Activated B cell treated with CpG ODN at 0.5 μM for 24 hours (primary cell): ENCODE measurements around the gene PDZD7. TPM values are rescaled to one million over a fixed set of nuclear protein-coding genes. Genes with fewer than 3 reads are reported as not detected.

Experiments used
- ATAC-seq: fragments of 200-7000 bp; cut with Tn5 transposase; one replicate; pipeline ENCODE4 v1.10.0; 2021; ENCODE audit warnings: low read depth, mild to moderate bottlenecking, moderate library complexity
- CTCF ChIA-PET: fragments of 350-600 bp; sonication (Branson Sonifier 250); formaldehyde crosslinking; loops from one replicate; lab custom pipeline; 2021; ENCODE audit warnings: antibody characterized with exemption; lab: Charles Lee
- POLR2A ChIA-PET: fragments of 350-600 bp; sonication (Branson Sonifier 250); formaldehyde crosslinking; loops from one replicate; lab custom pipeline; 2021; ENCODE audit warnings: antibody characterized with exemption; lab: Charles Lee
- DNase-seq: peaks from one replicate; pipeline ENCODE4 v3.0.0; 2022
- H3K27ac Mint-ChIP-seq: one replicate; pipeline ENCODE4 v1.8.0; 2020; ENCODE audit warnings: mixed read lengths
- H3K27me3 Mint-ChIP-seq: one replicate; pipeline ENCODE4 v1.8.0; 2021; ENCODE audit warnings: mixed read lengths
- H3K36me3 Mint-ChIP-seq: one replicate; pipeline ENCODE4 v1.8.0; 2021; ENCODE audit warnings: low read depth, mixed read lengths
- H3K4me1 Mint-ChIP-seq: one replicate; pipeline ENCODE4 v1.8.0; 2021; ENCODE audit warnings: mixed read lengths
- H3K4me3 Mint-ChIP-seq: one replicate; pipeline ENCODE4 v1.8.0; 2020; ENCODE audit warnings: mild to moderate bottlenecking, mixed read lengths
- H3K9me3 Mint-ChIP-seq: one replicate; pipeline ENCODE4 v1.8.0; 2020; ENCODE audit warnings: mixed read lengths
- intact Hi-C: fragments of 100-400 bp; cut with micrococcal nuclease; formaldehyde crosslinking; loops from one replicate; pipeline ENCODE4 v1.15.1; 2024
- total RNA-seq: library from RNA; stranded (reverse); gene quantifications from 2 replicates; pipeline ENCODE4 v1.2.3, GENCODE V29; 2022
- TF ChIP-seq, protein P1 (sequence below): fragments of 200-600 bp; IDR thresholded peaks from one replicate; pipeline ENCODE4 v1.8.0; 2022; ENCODE audit warnings: antibody characterized with exemption, mild to moderate bottlenecking

PDZD7 gene
- total RNA-seq, 1 donor from 2014 or later: 0.11 TPM

GRCh38 chr10:100986952-100987684 lies 43.8 kb downstream of the PDZD7 start, which contains the start of the genes MRPL43 and TWNK:
MRPL43 (minus strand) TSS chr10:100987497; CDS start chr10:100987443, 54 bp downstream.
TWNK (plus strand) TSS chr10:100987543; CDS start chr10:100988211, 668 bp downstream.
- DNase-seq (peak; percentile 81), ATAC-seq (peak; percentile 95)
- TF ChIP-seq, protein P1, sequence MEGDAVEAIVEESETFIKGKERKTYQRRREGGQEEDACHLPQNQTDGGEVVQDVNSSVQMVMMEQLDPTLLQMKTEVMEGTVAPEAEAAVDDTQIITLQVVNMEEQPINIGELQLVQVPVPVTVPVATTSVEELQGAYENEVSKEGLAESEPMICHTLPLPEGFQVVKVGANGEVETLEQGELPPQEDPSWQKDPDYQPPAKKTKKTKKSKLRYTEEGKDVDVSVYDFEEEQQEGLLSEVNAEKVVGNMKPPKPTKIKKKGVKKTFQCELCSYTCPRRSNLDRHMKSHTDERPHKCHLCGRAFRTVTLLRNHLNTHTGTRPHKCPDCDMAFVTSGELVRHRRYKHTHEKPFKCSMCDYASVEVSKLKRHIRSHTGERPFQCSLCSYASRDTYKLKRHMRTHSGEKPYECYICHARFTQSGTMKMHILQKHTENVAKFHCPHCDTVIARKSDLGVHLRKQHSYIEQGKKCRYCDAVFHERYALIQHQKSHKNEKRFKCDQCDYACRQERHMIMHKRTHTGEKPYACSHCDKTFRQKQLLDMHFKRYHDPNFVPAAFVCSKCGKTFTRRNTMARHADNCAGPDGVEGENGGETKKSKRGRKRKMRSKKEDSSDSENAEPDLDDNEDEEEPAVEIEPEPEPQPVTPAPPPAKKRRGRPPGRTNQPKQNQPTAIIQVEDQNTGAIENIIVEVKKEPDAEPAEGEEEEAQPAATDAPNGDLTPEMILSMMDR: no peak
- Mint-ChIP-seq H3K36me3 (peaks cover 50% of the 10 kb centered on the region), H3K27me3 (no peaks in the 10 kb centered on the region), H3K4me3 (peak within 1 kb of the TSS; percentile 92), H3K27ac (peak within 1 kb of the TSS; percentile 82), H3K4me1 (peaks cover 46% of the 10 kb centered on the region), H3K9me3 (no peaks in the 10 kb centered on the region)
- CTCF ChIA-PET: interaction anchor here (6.0 kb wide), 1 partner anchor 10 kb away, joined by 34 read pairs; no protein-coding TSS in a partner anchor
- POLR2A ChIA-PET: interaction anchor here (1.0 to 4.7 kb wide), 2 partner anchors 11 to 75 kb away, joined by 3 to 54 read pairs; partner anchors contain the start of genes LZTS2 and SLF2
- intact Hi-C loops: loop anchor here (1.0 to 2.0 kb wide), 2 partner anchors 10 to 18 kb away; partner anchors contain the start of gene SEMA4G

DNA sequence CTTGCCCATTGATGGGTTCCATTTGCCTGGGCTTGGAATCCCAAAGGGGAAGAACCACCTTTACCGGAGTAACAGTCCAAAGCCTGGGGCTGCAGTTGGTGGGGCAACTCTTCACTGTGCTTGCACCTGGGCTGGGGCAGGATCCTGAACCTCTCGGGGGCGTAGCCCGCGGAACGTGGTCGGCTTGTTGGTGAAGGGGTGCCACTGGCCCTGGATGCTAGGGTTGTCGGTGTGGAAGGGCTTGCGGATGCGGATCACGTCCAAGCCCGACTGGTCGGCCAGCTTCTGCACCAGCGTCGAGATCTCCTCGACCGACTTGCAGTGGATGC lies 44.3 kb downstream of the PDZD7 start:
- Mint-ChIP-seq H3K27ac (no peak overlapping the region), H3K4me3 (peak overlapping the region; percentile 92), H3K9me3 (no peaks in the 10 kb centered on the region), H3K36me3 (peaks cover 54% of the 10 kb centered on the region), H3K4me1 (peaks cover 46% of the 10 kb centered on the region), H3K27me3 (no peaks in the 10 kb centered on the region)
- intact Hi-C loops: loop anchor here (2.0 kb wide), 1 partner anchor 18 kb away; the partner anchor contains the start of gene SEMA4G
- POLR2A ChIA-PET: interaction anchor here (4.7 kb wide), 1 partner anchor 12 kb away, joined by 54 read pairs; the partner anchor contains the start of gene LZTS2
- TF ChIP-seq, protein P1: no peak
- DNase-seq: no peak
- CTCF ChIA-PET: interaction anchor here (6.0 kb wide), 1 partner anchor 11 kb away, joined by 34 read pairs; no protein-coding TSS in a partner anchor
- ATAC-seq: no peak

DNA sequence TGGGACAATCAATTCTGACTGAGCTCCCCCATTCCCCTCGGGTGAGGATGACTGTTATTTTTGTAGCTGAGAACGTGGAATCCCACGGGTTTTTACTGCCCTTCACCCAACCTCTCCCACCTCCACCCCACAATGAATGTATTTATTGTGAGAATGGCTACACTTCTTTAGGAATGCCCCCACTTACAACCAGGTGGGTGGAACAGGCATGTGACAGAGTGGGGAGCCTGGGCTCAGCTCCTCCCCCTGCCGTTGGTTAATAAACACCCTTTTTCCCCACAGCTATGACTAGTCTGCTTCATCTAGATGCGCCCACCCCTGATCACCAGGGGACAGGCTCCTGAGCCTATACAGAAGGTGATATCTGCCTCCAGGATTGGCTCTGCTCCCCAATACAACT lies 45.6 kb downstream of the PDZD7 start:
- H3K4me1 Mint-ChIP-seq: peaks cover 41% of the 10 kb centered on the region
- peaks cover 53% of the 10 kb centered on the region for H3K36me3 Mint-ChIP-seq
- intact Hi-C loops: no loop called here
- peak overlapping the region; percentile 92 for H3K4me3 Mint-ChIP-seq
- ATAC-seq: no peak
- no peaks in the 10 kb centered on the region for H3K27me3 Mint-ChIP-seq
- DNase-seq: no peak
- no peaks in the 10 kb centered on the region for H3K9me3 Mint-ChIP-seq
- ChIA-PET POLR2A (interaction anchor here (4.7 kb wide), 1 partner anchor 13 kb away, joined by 54 read pairs; the partner anchor contains the start of gene LZTS2), CTCF (interaction anchor here (1.2 to 6.0 kb wide), 2 partner anchors 12 to 16 kb away, joined by 4 to 34 read pairs; partner anchors contain the start of gene SEMA4G)
- no peak overlapping the region for H3K27ac Mint-ChIP-seq
- TF ChIP-seq, protein P1: no peak

GRCh38 chr10:100984672-100985177 lies 46.2 kb downstream of the PDZD7 start:
- H3K4me1 Mint-ChIP-seq: peaks cover 40% of the 10 kb centered on the region
- no peaks in the 10 kb centered on the region for H3K9me3 Mint-ChIP-seq
- H3K27me3 Mint-ChIP-seq: no peaks in the 10 kb centered on the region
- no peak overlapping the region for H3K27ac Mint-ChIP-seq
- ATAC-seq (no peak), DNase-seq (no peak)
- intact Hi-C loops: no loop called here
- ChIA-PET POLR2A (interaction anchor here (4.7 kb wide), 1 partner anchor 14 kb away, joined by 54 read pairs; the partner anchor contains the start of gene LZTS2), CTCF (interaction anchor here (1.2 to 6.0 kb wide), 2 partner anchors 12 to 16 kb away, joined by 4 to 34 read pairs; partner anchors contain the start of gene SEMA4G)
- H3K4me3 Mint-ChIP-seq: no peak overlapping the region
- H3K36me3 Mint-ChIP-seq: peaks cover 58% of the 10 kb centered on the region
- TF ChIP-seq, protein P1: no peak
